Stomach (tissue), 4 donors: ENCODE measurements around the gene RPL13A.

Experiments
- POLR2A ChIP-seq, 4 donors: fragments of 450-650 bp; IDR thresholded peaks; one replicate each; pipeline ENCODE4 v1.6.1; 2016; ENCODE audit warnings: antibody characterized with exemption in 4 of 4, control low read depth in 2 of 4, mild to moderate bottlenecking in 1 of 4, moderate library complexity in 1 of 4
- POLR2AphosphoS5 ChIP-seq, 3 donors: sonication (generic); formaldehyde crosslinking; IDR thresholded peaks; one replicate each; pipeline ENCODE4 v1.6.1; 2016; ENCODE audit warnings: antibody characterized with exemption in 3 of 3
- TF ChIP-seq, protein P1 (sequence below), 7 experiments: fragments of 450-650 bp in 4 of 7; fragments of 200-600 bp in 3 of 7; sonication (generic) in 3 of 7; IDR thresholded peaks; one replicate each; pipeline ENCODE4 v1.5.1; 2016 to 2019; ENCODE audit warnings: antibody characterized with exemption in 7 of 7, control low read depth in 2 of 7, mild to moderate bottlenecking in 1 of 7

DNA sequence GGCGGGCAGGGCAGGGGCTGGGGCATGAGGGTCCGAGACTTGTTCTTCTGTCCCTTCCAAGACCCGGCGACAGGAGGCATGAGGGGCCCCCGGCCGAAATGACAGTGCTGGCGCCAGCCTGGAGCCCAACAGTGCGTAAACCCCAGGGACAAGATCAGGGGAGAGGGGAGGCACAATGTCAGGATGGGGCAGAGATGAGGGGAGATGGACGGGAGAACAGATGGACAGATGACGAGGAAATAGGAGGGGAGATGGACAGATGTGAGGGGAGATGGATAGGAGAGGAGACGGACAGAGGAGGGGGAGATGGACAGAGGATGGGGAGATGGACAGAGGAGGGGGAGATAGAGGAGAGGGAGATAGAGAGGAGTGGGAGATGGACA is 12.9 kb upstream of the RPL13A start:
- TF ChIP-seq, protein P1, sequence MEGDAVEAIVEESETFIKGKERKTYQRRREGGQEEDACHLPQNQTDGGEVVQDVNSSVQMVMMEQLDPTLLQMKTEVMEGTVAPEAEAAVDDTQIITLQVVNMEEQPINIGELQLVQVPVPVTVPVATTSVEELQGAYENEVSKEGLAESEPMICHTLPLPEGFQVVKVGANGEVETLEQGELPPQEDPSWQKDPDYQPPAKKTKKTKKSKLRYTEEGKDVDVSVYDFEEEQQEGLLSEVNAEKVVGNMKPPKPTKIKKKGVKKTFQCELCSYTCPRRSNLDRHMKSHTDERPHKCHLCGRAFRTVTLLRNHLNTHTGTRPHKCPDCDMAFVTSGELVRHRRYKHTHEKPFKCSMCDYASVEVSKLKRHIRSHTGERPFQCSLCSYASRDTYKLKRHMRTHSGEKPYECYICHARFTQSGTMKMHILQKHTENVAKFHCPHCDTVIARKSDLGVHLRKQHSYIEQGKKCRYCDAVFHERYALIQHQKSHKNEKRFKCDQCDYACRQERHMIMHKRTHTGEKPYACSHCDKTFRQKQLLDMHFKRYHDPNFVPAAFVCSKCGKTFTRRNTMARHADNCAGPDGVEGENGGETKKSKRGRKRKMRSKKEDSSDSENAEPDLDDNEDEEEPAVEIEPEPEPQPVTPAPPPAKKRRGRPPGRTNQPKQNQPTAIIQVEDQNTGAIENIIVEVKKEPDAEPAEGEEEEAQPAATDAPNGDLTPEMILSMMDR (IDR thresholded peaks at IDR 0.05), result no peak
- TF ChIP-seq POLR2A (IDR thresholded peaks at IDR 0.05) (no peak), POLR2AphosphoS5 (IDR thresholded peaks at IDR 0.05) (no peak)
